SU-DHL-6 (cell line): ENCODE results near the gene KLHL22.

Experiments used
- EZH2phosphoT487 ChIP-seq: fragments of 200-600 bp; sonication (generic), shearing (Covaris generic); conservative IDR thresholded peaks from 2 replicates; pipeline ENCODE4 v1.6.1; 2018; ENCODE audit warnings: mild to moderate bottlenecking, antibody characterized with exemption, low read length, moderate library complexity, mixed read lengths
- TF ChIP-seq, protein P1 (sequence below): fragments of 200-600 bp; sonication (generic); IDR thresholded peaks from one replicate; pipeline ENCODE4 v1.5.1; 2017; ENCODE audit warnings: antibody characterized with exemption, mild to moderate bottlenecking, low read length, moderate library complexity; ENCODE audit not compliant: insufficient read depth, poor library complexity, severe bottlenecking

DNA sequence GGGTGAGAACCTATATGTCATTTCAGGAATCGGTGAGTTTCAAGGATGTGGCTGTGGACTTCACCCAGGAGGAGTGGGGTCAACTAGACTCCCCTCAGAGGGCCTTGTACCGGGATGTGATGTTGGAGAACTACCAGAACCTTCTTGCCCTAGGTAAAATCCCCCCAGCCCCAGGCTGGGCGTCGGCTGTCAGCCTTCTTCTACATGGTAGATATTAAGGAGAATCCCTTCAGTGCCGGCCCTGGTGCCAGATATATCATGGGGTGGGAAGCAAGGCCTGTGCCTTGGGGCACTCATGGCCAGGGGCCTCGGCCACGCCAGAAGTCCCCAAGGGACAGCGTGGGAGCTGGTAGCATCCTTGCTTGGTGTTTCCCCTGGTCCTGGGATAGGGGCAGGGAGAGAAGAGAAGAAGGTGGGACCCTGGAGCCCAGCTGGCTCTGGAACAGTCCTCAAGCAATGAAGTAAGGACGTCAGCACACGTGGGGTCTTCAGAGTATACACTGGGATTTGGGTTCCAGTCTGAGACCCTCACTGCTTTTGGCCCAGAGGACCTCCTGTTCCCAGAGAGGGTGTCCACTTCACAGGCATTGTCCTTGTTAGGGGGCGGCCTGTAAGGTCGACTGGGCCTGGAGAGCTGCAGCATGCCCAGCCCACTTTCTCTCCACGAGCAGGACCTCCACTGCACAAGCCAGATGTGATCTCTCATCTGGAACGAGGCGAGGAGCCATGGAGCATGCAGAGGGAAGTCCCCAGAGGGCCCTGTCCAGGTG is 94.8 kb downstream of the KLHL22 start:
- TF ChIP-seq, protein P1, sequence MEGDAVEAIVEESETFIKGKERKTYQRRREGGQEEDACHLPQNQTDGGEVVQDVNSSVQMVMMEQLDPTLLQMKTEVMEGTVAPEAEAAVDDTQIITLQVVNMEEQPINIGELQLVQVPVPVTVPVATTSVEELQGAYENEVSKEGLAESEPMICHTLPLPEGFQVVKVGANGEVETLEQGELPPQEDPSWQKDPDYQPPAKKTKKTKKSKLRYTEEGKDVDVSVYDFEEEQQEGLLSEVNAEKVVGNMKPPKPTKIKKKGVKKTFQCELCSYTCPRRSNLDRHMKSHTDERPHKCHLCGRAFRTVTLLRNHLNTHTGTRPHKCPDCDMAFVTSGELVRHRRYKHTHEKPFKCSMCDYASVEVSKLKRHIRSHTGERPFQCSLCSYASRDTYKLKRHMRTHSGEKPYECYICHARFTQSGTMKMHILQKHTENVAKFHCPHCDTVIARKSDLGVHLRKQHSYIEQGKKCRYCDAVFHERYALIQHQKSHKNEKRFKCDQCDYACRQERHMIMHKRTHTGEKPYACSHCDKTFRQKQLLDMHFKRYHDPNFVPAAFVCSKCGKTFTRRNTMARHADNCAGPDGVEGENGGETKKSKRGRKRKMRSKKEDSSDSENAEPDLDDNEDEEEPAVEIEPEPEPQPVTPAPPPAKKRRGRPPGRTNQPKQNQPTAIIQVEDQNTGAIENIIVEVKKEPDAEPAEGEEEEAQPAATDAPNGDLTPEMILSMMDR, result no peak
- TF ChIP-seq EZH2phosphoT487, result no peak
